Neuronal stem cell (in vitro differentiated cells): ENCODE data around the gene TMC4.

Experiments used
- DNase-seq: peaks from one replicate; pipeline ENCODE4 v3.0.0-alpha.2; 2013; ENCODE audit warnings: low spot score
- H2AFZ ChIP-seq: one replicate; pipeline ENCODE4 v1.6.1; 2013; ENCODE audit warnings: mild to moderate bottlenecking, low read length, inconsistent platforms
- H2AK5ac ChIP-seq: 2 replicates; pipeline ENCODE4 v1.6.1; 2013; ENCODE audit warnings: low read depth, mild to moderate bottlenecking, inconsistent platforms, low read length, moderate library complexity, mixed read lengths
- H2BK120ac ChIP-seq: 2 replicates; pipeline ENCODE4 v1.6.1; 2013; ENCODE audit warnings: low read depth, mild to moderate bottlenecking, inconsistent platforms, low read length, moderate library complexity, mixed read lengths
- H2BK12ac ChIP-seq: one replicate; pipeline ENCODE4 v1.6.1; 2013; ENCODE audit warnings: low read length, inconsistent platforms
- H2BK15ac ChIP-seq: 2 replicates; pipeline ENCODE4 v1.6.1; 2013; ENCODE audit warnings: mild to moderate bottlenecking, low read length, inconsistent platforms, mixed read lengths
- H2BK5ac ChIP-seq: one replicate; pipeline ENCODE4 v1.6.1; 2013; ENCODE audit warnings: inconsistent platforms, mild to moderate bottlenecking, low read length, moderate library complexity
- H3K14ac ChIP-seq: one replicate; pipeline ENCODE4 v1.6.1; 2013; ENCODE audit warnings: low read length, inconsistent platforms
- H3K18ac ChIP-seq: 2 replicates; pipeline ENCODE4 v1.6.1; 2013; ENCODE audit warnings: low read length, inconsistent platforms
- H3K23ac ChIP-seq: 2 replicates; pipeline ENCODE4 v1.6.1; 2013; ENCODE audit warnings: low read depth, mild to moderate bottlenecking, mixed read lengths, low read length, inconsistent platforms; ENCODE audit not compliant: poor library complexity
- H3K27ac ChIP-seq: replicated peaks from 3 replicates; pipeline ENCODE4 v1.5.1; 2013; ENCODE audit warnings: low read length, inconsistent platforms
- H3K27me3 ChIP-seq, 3 experiments: 2 replicates each; pipeline ENCODE4 v1.6.1; 2013; ENCODE audit warnings: low read length in 3 of 3, mild to moderate bottlenecking in 2 of 3, inconsistent platforms in 1 of 3, low read depth in 1 of 3, mixed read lengths in 1 of 3, moderate library complexity in 1 of 3; ENCODE audit not compliant: control insufficient read depth in 3 of 3, insufficient read depth in 3 of 3
- H3K36me3 ChIP-seq, 2 donors: replicated peaks in 1 of 2; 2 replicates each; pipeline ENCODE4 v1.6.1; 2013; ENCODE audit warnings: low read length in 2 of 2; ENCODE audit not compliant: control insufficient read depth in 2 of 2, insufficient read depth in 2 of 2
- H3K4ac ChIP-seq: 2 replicates; pipeline ENCODE4 v1.6.1; 2013; ENCODE audit warnings: inconsistent platforms, mild to moderate bottlenecking, low read length, moderate library complexity
- H3K4me1 ChIP-seq, 2 donors: 1 replicate in 1 of 2; 2 replicates in 1 of 2; pipeline ENCODE4 v1.6.1; 2013; ENCODE audit warnings: low read length in 2 of 2, low read depth in 1 of 2; ENCODE audit not compliant: control insufficient read depth in 2 of 2, insufficient read depth in 1 of 2
- H3K4me2 ChIP-seq: one replicate; pipeline ENCODE4 v1.6.1; 2013; ENCODE audit warnings: mild to moderate bottlenecking, low read length, inconsistent platforms; ENCODE audit not compliant: insufficient read depth, poor library complexity, severe bottlenecking
- H3K4me3 ChIP-seq, 2 donors: 2 replicates each; pipeline ENCODE4 v1.5.1; 2013; ENCODE audit warnings: low read length in 2 of 2, mild to moderate bottlenecking in 2 of 2, inconsistent platforms in 1 of 2, moderate library complexity in 1 of 2
- H3K79me1 ChIP-seq: one replicate; pipeline ENCODE4 v1.6.1; 2013; ENCODE audit warnings: low read depth, mild to moderate bottlenecking, inconsistent platforms, low read length, moderate library complexity
- H3K9ac ChIP-seq: one replicate; pipeline ENCODE4 v1.6.1; 2013; ENCODE audit warnings: mild to moderate bottlenecking, low read depth, low read length, inconsistent platforms; ENCODE audit not compliant: poor library complexity
- H3K9me3 ChIP-seq, 2 donors: replicated peaks in 1 of 2; 2 replicates each; pipeline versions ENCODE3 to v1.6.1; 2013; ENCODE audit warnings: low read length in 2 of 2, mild to moderate bottlenecking in 2 of 2, inconsistent platforms in 1 of 2, low read depth in 1 of 2, mixed read lengths in 1 of 2, moderate library complexity in 1 of 2; ENCODE audit not compliant: control insufficient read depth in 2 of 2, insufficient read depth in 1 of 2
- H4K8ac ChIP-seq: one replicate; pipeline ENCODE4 v1.6.1; 2013; ENCODE audit warnings: low read depth, mild to moderate bottlenecking, inconsistent platforms, low read length, moderate library complexity
- H4K91ac ChIP-seq: one replicate; pipeline ENCODE4 v1.6.1; 2013; ENCODE audit warnings: low read length, low read depth, mild to moderate bottlenecking, inconsistent platforms; ENCODE audit not compliant: poor library complexity
- WGBS, 2 donors: extraction: QIAGEN DNeasy Blood & Tissue Kit; methylation state at CpG; one replicate each; pipeline ENCODE4 v1.1.7; 2013; ENCODE audit warnings: missing lambda C conversion rate in 2 of 2, mixed read lengths in 1 of 2; ENCODE audit not compliant: insufficient read length in 2 of 2, insufficient replicate concordance in 1 of 2; ENCODE audit errors: extremely low coverage in 2 of 2; 5-methylcytosine and 5-hydroxymethylcytosine counted together

Gene TMC4

DNA sequence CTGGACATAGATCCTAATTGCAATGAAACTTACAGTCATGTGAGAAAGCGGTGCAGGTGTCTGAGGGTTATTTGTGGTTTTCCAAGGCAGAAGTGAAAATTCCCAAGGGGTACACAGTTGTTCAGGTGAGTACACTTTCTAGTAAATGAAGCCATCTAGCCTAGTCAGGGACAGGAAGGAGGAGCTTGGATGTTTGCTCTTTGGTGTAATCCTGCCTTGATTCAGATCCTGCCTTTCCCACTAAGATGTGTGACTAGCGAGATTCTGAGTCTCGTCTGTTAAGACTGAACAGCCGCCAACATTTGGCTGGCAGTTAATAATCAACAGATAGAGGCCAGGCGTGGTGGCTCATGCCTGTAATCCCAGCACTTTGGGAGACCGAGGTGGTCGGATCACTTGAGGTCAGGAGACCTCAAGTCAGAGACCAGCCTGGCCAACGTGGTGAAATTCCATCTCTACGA is 30.2 kb upstream of the TMC4 start:
- Histone ChIP-seq H4K8ac (no peak overlapping the region), H3K4me2 (no peak overlapping the region), H3K9me3 (no peaks in the 10 kb centered on the region), H3K27me3 (no peaks in the 10 kb centered on the region), H3K18ac (no peak overlapping the region), H2BK15ac (no peak overlapping the region), H3K9ac (peak overlapping the region; percentile 2), H2BK12ac (no peak overlapping the region), H2AFZ (no peak overlapping the region), H2BK5ac (no peak overlapping the region), H3K4ac (no peak overlapping the region), H3K4me3 (no peak overlapping the region), H3K36me3 (peaks cover 59 to 75% of the 10 kb centered on the region in 2 donors), H4K91ac (no peak overlapping the region), H3K23ac (no peak overlapping the region), H3K79me1 (peaks cover 17% of the 10 kb centered on the region), H3K14ac (no peak overlapping the region), H3K4me1 (peaks cover 19 to 20% of the 10 kb centered on the region in 2 donors), H2BK120ac (no peak overlapping the region), H3K27ac (no peak overlapping the region), H2AK5ac (no peak overlapping the region)
- no CpG with 5 or more reads among the region's 9 CpGs for WGBS, 2 donors
- no peak for DNase-seq

DNA sequence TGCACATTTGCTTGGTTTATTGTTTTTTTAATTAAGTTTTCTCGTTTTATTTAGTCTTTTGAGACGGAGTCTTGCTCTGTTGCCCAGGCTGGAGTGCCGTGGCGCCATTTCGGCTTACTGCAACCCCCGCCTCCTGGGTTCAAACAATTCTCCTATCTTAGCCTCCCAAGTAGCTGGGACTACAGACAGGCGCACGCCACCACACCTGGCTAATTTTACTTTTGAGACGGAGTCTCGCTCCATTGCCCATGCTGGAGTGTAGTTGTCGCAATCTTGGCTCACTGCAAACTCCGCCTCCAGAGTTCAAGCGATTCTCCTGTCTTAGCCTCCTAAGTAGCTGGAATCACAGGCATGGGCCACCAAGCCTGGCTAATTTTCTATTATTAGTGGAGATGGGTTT is 29.0 kb upstream of the TMC4 start:
- H3K9me3 ChIP-seq = no peaks in the 10 kb centered on the region
- no peak overlapping the region for H2BK5ac ChIP-seq
- H2AK5ac ChIP-seq = no peak overlapping the region
- H2BK12ac ChIP-seq = no peak overlapping the region
- H2BK120ac ChIP-seq = no peak overlapping the region
- peaks cover 19 to 20% of the 10 kb centered on the region in 2 donors for H3K4me1 ChIP-seq
- no peak overlapping the region for H4K91ac ChIP-seq
- peaks cover 14% of the 10 kb centered on the region for H3K79me1 ChIP-seq
- H3K27me3 ChIP-seq = no peaks in the 10 kb centered on the region
- DNase-seq = no peak
- no CpG with 5 or more reads among the region's 13 CpGs for WGBS, 2 donors
- no peak overlapping the region for H3K27ac ChIP-seq
- no peak overlapping the region for H3K4me2 ChIP-seq
- no peak overlapping the region for H3K4ac ChIP-seq
- H2BK15ac ChIP-seq = no peak overlapping the region
- H3K14ac ChIP-seq = no peak overlapping the region
- peaks cover 50 to 71% of the 10 kb centered on the region in 2 donors for H3K36me3 ChIP-seq
- H3K18ac ChIP-seq = no peak overlapping the region
- H3K4me3 ChIP-seq = peak overlapping the region in 1 of 2 donors; percentile 72
- H4K8ac ChIP-seq = no peak overlapping the region
- H3K23ac ChIP-seq = no peak overlapping the region
- no peak overlapping the region for H3K9ac ChIP-seq
- H2AFZ ChIP-seq = no peak overlapping the region

GRCh38 chr19:54201172-54201701 is 28.3 kb upstream of the TMC4 start:
- Histone ChIP-seq H2BK15ac (no peak overlapping the region), H3K9me3 (no peaks in the 10 kb centered on the region), H2BK12ac (no peak overlapping the region), H3K4me3 (peak overlapping the region; percentile 72 to 94), H2AK5ac (no peak overlapping the region), H2AFZ (peak overlapping the region; percentile 87), H3K79me1 (peaks cover 8% of the 10 kb centered on the region), H3K9ac (peak overlapping the region; percentile 89), H3K4ac (no peak overlapping the region), H3K23ac (peak overlapping the region; percentile 76), H3K4me1 (peaks cover 18 to 19% of the 10 kb centered on the region in 2 donors), H4K8ac (no peak overlapping the region), H3K27me3 (no peaks in the 10 kb centered on the region), H3K27ac (no peak overlapping the region), H3K36me3 (peaks cover 42 to 69% of the 10 kb centered on the region in 2 donors), H2BK120ac (no peak overlapping the region), H2BK5ac (no peak overlapping the region), H3K18ac (peak overlapping the region; percentile 33), H4K91ac (no peak overlapping the region), H3K14ac (no peak overlapping the region), H3K4me2 (peak overlapping the region; percentile 72)
- DNase-seq = no peak
- WGBS, 2 donors = no CpG with 5 or more reads among the region's 28 CpGs

GRCh38 chr19:54199401-54199800 is 26.4 kb upstream of the TMC4 start:
- Histone ChIP-seq H3K4me1 (peaks cover 16 to 19% of the 10 kb centered on the region in 2 donors), H3K27me3 (no peaks in the 10 kb centered on the region), H4K8ac (no peak overlapping the region), H2AFZ (no peak overlapping the region), H3K4ac (no peak overlapping the region), H2AK5ac (no peak overlapping the region), H3K9me3 (no peaks in the 10 kb centered on the region), H2BK5ac (no peak overlapping the region), H3K18ac (no peak overlapping the region), H3K36me3 (peaks cover 26 to 64% of the 10 kb centered on the region in 2 donors), H3K4me2 (no peak overlapping the region), H2BK15ac (no peak overlapping the region), H3K9ac (no peak overlapping the region), H3K27ac (no peak overlapping the region), H4K91ac (no peak overlapping the region), H2BK12ac (no peak overlapping the region), H3K14ac (no peak overlapping the region), H3K23ac (no peak overlapping the region), H2BK120ac (no peak overlapping the region), H3K79me1 (peaks cover 5% of the 10 kb centered on the region), H3K4me3 (no peak overlapping the region)
- WGBS, 2 donors = no CpG with 5 or more reads among the region's 16 CpGs
- DNase-seq = no peak
